GM23248 (cell line): Measurements from ENCODE around the gene PFDN1. TPM values are rescaled to one million over a fixed set of nuclear protein-coding genes. Genes with fewer than 3 reads are reported as not detected.

Experiments
- DNase-seq: peaks from one replicate; pipeline ENCODE4 v3.0.0-alpha.2; 2015
- H2AFZ ChIP-seq: fragments of 200-600 bp; sonication (generic); 2 replicates; pipeline ENCODE4 v1.6.1; 2016; ENCODE audit warnings: antibody characterized with exemption
- H3F3A ChIP-seq: fragments of 200-600 bp; sonication (generic); 2 replicates; pipeline ENCODE4 v1.6.1; 2016; ENCODE audit warnings: mild to moderate bottlenecking, antibody characterized with exemption, mixed run types; ENCODE audit not compliant: insufficient read depth
- H3K27ac ChIP-seq: fragments of 200-600 bp; sonication (generic); 2 replicates; pipeline ENCODE4 v1.5.1; 2016; ENCODE audit warnings: mild to moderate bottlenecking
- H3K27me3 ChIP-seq: fragments of 200-600 bp; sonication (generic); replicated peaks from 2 replicates; pipeline ENCODE4 v1.6.1; 2016; ENCODE audit warnings: mild to moderate bottlenecking; ENCODE audit not compliant: insufficient read depth
- H3K36me3 ChIP-seq: fragments of 200-600 bp; sonication (generic); 2 replicates; pipeline ENCODE4 v1.6.1; 2016; ENCODE audit warnings: low read depth, mild to moderate bottlenecking
- H3K4me1 ChIP-seq: fragments of 200-600 bp; sonication (generic); 2 replicates; pipeline ENCODE4 v1.6.1; 2016; ENCODE audit warnings: mild to moderate bottlenecking; ENCODE audit not compliant: insufficient read depth
- H3K4me2 ChIP-seq: fragments of 200-600 bp; sonication (generic); one replicate; pipeline ENCODE4 v1.6.1; 2016; ENCODE audit warnings: mild to moderate bottlenecking; ENCODE audit not compliant: unreplicated experiment
- H3K4me3 ChIP-seq: fragments of 200-600 bp; sonication (generic); 2 replicates; pipeline ENCODE4 v1.5.1; 2016; ENCODE audit warnings: mild to moderate bottlenecking
- H3K79me2 ChIP-seq: fragments of 200-600 bp; sonication (generic); 2 replicates; pipeline ENCODE4 v1.6.1; 2016; ENCODE audit warnings: mild to moderate bottlenecking; ENCODE audit not compliant: insufficient read depth
- H3K9ac ChIP-seq: fragments of 200-600 bp; sonication (generic); 2 replicates; pipeline ENCODE4 v1.6.1; 2016; ENCODE audit warnings: mild to moderate bottlenecking
- H3K9me2 ChIP-seq: fragments of 200-600 bp; sonication (generic); 2 replicates; pipeline ENCODE4 v1.6.1; 2016; ENCODE audit warnings: mixed run types, mild to moderate bottlenecking, moderate library complexity; ENCODE audit not compliant: insufficient read depth
- H3K9me3 ChIP-seq: fragments of 200-600 bp; sonication (generic); one replicate; pipeline ENCODE4 v1.6.1; 2017; ENCODE audit warnings: low read depth
- H4K20me1 ChIP-seq: fragments of 200-600 bp; sonication (generic); 2 replicates; pipeline ENCODE4 v1.6.0; 2016; ENCODE audit not compliant: insufficient read depth
- EZH2 ChIP-seq: fragments of 200-600 bp; sonication (generic); IDR thresholded peaks from 2 replicates; pipeline ENCODE4 v1.6.1; 2018; ENCODE audit warnings: antibody characterized with exemption, mild to moderate bottlenecking; ENCODE audit not compliant: insufficient read depth, poor library complexity, severe bottlenecking
- EZH2phosphoT487 ChIP-seq: fragments of 200-600 bp; sonication (generic); IDR thresholded peaks from 2 replicates; pipeline ENCODE4 v1.6.1; 2018; ENCODE audit warnings: antibody characterized with exemption, moderate library complexity, mild to moderate bottlenecking, low read depth; ENCODE audit not compliant: insufficient read depth
- WGBS, 2 experiments: methylation state at CpG; one replicate each; pipeline ENCODE4 v1.1.6; 2015 to 2017; ENCODE audit warnings: low lambda C conversion rate in 2 of 2, low coverage in 1 of 2; ENCODE audit errors: missing lambda C conversion rate in 2 of 2; 5-methylcytosine and 5-hydroxymethylcytosine counted together
- in situ Hi-C: fragments of 300-500 bp; cut with MboI; formaldehyde crosslinking; loops from 2 replicates; pipeline ENCODE4 v1.15.0; 2020
- polyA plus RNA-seq: library from polyadenylated mRNA; unstranded; fragments of >200 nt; fragmentation: Nextera tagmentation; extraction: Ambion mirVana; gene quantifications from 2 replicates; pipeline ENCODE4 v1.2.1, GENCODE V29; 2016
- total RNA-seq: library from RNA; depleted of rRNA; stranded (reverse); fragments of >200 nt; shearing (Covaris generic); gene quantifications from 2 replicates; pipeline ENCODE4 v1.2.3, GENCODE V29; 2014

Gene PFDN1
- total and polyA plus RNA-seq, 2 experiments from 2014 or later, result 95.8 to 99.9 TPM

DNA sequence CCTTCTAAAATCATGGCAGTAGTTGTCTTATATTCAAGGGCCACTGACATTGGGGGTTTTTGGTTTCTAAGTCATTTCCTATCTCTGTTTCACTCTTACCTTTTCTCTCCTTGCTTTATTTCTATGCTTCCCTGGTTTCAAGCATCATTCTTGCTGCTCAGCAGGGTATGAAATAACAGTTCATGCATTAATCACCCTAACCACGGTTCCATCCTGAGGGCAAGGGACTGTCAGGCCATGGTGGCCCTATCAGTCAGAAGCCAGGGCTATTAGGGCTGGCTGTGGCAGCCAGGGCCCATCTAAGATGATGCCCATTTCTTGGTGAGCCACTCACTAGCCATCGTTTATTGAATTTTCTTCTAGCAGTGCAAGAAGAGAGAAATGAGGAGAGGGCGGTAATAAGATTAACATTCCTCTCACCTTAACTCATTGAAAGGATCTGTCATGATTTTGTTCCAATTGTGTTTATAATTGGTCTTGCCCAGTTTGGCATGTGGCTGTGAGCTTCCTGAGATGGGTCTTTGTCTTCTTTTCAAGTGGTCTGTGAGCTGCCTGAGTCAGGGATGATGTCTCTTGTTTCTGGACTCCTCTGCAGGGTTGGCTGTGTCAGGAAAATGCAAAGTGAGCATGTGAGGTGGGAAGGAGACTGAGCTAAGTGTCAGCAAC lies 82.7 kb downstream of the PFDN1 start:
- Histone ChIP-seq H3K27ac (peak overlapping the region; percentile 74), H3K79me2 (no peaks in the 10 kb centered on the region; the same call in 1 of the 2 replicates), H3K9me2 (no peaks in the 10 kb centered on the region), H3F3A (peaks cover 46% of the 10 kb centered on the region), H3K4me2 (peak overlapping the region; percentile 11), H4K20me1 (no peaks in the 10 kb centered on the region), H3K9ac (no peak overlapping the region), H3K36me3 (no peaks in the 10 kb centered on the region), H3K4me1 (peaks cover 42% of the 10 kb centered on the region), H3K9me3 (no peaks in the 10 kb centered on the region), H3K27me3 (no peaks in the 10 kb centered on the region), H3K4me3 (no peak overlapping the region), H2AFZ (no peak overlapping the region)
- 15 to 23% methylated on average over 3 of the region's 3 CpGs for WGBS, 2 experiments
- TF ChIP-seq EZH2 (no peak), EZH2phosphoT487 (no peak)
- in situ Hi-C loops, result no loop called here
- peak; percentile 75 for DNase-seq

DNA sequence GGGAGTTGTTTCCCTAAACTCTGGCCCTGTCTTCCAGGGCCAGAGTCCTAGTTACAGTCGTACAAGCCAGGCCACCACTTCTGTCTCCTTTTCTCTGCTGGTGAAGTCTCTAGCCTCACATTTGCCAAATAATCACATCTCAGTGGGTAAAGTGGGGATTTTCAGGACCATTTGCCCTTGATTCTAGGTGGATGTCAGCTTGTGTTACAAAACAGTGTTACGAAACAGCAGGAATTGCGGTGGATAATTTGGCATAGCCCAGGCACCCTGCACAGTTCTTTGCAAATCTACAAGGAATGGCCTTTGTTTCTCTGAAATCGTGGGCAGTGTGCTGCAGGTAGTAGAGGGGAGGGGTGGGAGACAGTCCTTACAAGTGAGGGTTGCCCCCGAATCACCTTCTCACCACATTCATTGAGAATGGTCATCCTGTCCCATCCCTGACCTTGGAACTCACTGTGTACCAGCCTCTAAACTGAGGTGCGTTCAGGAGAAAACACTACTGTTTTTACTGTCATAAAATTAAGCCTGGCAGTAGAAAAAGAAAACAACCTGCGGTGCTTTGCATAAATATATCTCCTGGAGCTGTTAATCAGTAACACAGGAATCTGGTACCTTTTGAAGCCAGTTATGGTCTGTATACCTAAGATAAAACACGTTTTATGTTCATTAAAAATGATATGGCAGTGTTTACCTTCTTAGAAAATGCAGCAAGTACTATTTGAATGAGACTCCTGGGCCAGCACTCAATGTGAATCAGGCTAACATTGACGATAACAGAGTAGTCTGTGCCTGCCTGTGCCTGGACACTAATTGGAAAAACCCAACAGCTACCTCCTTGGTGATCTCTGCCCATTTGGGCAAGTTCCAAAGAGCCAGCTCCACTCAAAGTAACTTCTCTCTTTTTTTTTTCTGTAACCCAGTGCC lies 83.6 kb downstream of the PFDN1 start:
- Histone ChIP-seq H3K9me2 (no peaks in the 10 kb centered on the region), H3K27ac (0 out of 2 replicates have a peak overlapping the region, but pooled peaks have one; percentile 74), H3K4me2 (no peak overlapping the region), H3K4me1 (peaks cover 42% of the 10 kb centered on the region), H3K9me3 (no peaks in the 10 kb centered on the region), H3K36me3 (no peaks in the 10 kb centered on the region), H3K79me2 (no peaks in the 10 kb centered on the region), H3K27me3 (no peaks in the 10 kb centered on the region), H4K20me1 (no peaks in the 10 kb centered on the region), H3K9ac (no peak overlapping the region), H3K4me3 (no peak overlapping the region), H3F3A (peaks cover 46% of the 10 kb centered on the region), H2AFZ (no peak overlapping the region)
- in situ Hi-C loops, result no loop called here
- peak; percentile 16 for DNase-seq
- 82 to 88% methylated on average over 9 of the region's 9 CpGs for WGBS, 2 experiments
- no peak for TF ChIP-seq EZH2phosphoT487

DNA sequence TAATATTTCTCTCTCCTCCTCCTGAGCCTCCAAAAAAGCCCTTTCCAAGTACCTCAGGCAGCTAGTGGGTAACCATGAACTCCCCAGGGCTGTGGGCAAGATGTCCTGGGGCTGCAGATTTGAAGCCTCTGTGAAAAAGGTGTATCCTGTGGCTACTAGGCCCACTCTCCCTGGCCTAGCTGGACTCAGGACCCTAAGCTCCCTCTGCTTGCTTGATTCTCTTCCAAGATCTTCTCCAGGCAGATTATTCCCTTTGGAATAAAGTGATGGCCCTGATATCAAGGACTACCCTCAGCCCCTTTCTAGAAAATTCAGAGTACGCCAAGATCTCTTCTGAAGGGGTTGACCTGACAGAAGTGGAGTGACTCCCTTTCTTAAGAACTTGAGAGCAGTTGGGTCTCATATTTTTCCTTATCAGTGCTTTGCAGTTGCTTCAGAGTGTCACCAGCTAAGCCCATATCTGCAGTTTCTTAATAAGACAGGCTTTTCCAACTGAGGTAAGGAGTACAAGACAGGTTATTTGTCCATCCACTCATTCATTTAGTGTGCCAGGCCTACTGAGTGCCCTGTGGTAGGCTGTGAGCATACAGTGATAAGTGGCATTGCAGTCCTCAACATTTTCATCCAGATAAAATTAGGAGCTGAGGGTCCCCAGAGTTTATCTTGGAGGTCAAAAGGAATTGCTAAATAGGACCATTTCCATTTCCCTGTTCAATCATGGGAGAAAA lies 85.4 kb downstream of the PFDN1 start:
- no peaks in the 10 kb centered on the region for H3K36me3 ChIP-seq
- H3K79me2 ChIP-seq, result no peaks in the 10 kb centered on the region
- WGBS, 2 experiments, result 100% methylated on average over 1 of the region's 1 CpG
- H3K4me1 ChIP-seq, result peaks cover 29% of the 10 kb centered on the region
- no peaks in the 10 kb centered on the region for H3K9me3 ChIP-seq
- H3K27ac ChIP-seq, result no peak overlapping the region
- no peak overlapping the region for H3K4me2 ChIP-seq
- H3K9me2 ChIP-seq, result no peaks in the 10 kb centered on the region
- peaks cover 33% of the 10 kb centered on the region for H3F3A ChIP-seq
- in situ Hi-C loops, result no loop called here
- no peak overlapping the region for H2AFZ ChIP-seq
- no peak overlapping the region for H3K9ac ChIP-seq
- no peak for DNase-seq
- no peaks in the 10 kb centered on the region for H4K20me1 ChIP-seq
- no peaks in the 10 kb centered on the region for H3K27me3 ChIP-seq
- no peak overlapping the region for H3K4me3 ChIP-seq
- no peak for TF ChIP-seq EZH2phosphoT487
- TF ChIP-seq EZH2, result no peak

DNA sequence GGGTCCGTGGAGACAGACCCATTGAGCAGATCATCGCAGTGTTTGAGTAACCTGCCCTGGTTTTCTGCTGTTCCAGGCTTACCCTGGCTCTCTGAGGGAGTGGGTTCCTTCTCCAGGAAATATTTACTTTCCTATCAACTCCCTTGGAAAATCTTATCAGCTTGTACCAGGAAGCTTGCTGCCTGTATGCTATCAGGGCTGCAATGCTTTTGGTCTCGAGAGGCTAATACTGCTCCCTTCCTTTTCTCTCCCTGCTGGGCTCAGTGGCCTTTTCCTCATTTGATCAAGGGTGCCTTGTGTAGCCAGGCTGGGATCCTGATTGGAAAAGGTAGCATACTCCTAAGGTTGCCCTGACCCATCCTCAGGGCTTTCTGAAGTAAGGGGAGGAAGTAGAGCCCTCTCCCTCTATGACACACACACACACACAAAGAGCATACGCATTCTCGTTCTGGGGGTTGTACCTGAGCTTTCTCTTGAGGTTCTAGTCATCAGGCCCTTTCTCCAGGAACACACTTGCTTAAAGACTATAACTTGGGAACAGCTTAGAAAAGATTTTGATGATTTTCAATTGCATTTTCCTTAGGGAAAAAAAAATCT lies 86.3 kb downstream of the PFDN1 start:
- Histone ChIP-seq H3K9me2 (no peaks in the 10 kb centered on the region), H2AFZ (no peak overlapping the region), H4K20me1 (no peaks in the 10 kb centered on the region), H3K27ac (no peak overlapping the region), H3K4me3 (no peak overlapping the region), H3K79me2 (no peaks in the 10 kb centered on the region), H3K9me3 (no peaks in the 10 kb centered on the region), H3K4me2 (no peak overlapping the region), H3K9ac (no peak overlapping the region), H3F3A (peaks cover 24% of the 10 kb centered on the region), H3K27me3 (no peaks in the 10 kb centered on the region), H3K4me1 (peaks cover 20% of the 10 kb centered on the region), H3K36me3 (no peaks in the 10 kb centered on the region)
- TF ChIP-seq EZH2phosphoT487, result no peak
- no peak for TF ChIP-seq EZH2
- no peak for DNase-seq
- WGBS, 2 experiments, result 72 to 85% methylated on average over 5 of the region's 5 CpGs
- in situ Hi-C loops, result no loop called here
